Raji (cell line): Measurements from ENCODE around the gene HECTD4.

ENCODE experiments used
- POLR2A ChIP-seq: IDR thresholded peaks from 2 replicates; pipeline ENCODE4 v1.6.1; 2011; ENCODE audit warnings: low read depth, low read length, control low read depth; ENCODE audit not compliant: insufficient read depth

Gene HECTD4

DNA sequence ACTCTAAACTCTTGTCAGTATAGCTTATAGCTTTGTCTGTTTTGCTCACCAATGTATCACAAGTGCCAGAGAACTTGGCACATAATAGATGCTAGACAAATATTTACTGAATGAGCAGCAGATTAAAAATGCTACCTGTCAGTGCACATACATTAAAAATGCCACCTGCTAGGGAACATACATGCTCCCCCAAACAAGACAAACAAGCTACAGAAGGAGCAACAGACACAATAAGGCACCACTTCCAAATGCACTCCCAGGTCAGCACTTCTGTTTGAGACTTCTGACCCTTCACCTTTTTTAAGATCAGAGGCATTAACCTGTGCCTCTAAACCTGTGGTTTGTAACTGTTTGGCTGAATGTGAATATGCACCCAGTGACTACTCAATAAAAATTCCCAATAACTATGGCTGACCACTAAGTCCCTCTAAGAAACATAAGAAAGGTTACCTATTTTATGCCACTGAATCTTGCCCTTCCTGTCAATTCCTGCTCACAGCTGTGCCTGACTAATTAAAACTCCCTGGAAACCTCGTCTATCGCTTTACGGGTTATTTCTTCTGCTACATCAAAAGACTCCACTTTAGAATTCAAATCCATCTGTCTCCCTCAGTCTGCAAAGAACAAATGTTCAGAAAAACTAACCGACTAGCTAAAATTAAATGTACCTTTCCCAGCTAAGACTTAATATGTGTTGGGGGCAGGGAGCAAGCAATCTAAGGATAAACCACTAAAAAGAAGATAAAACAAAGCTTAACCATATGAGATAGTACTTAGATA, 41.0 kb downstream of the HECTD4 start:
- no peak for TF ChIP-seq POLR2A

DNA sequence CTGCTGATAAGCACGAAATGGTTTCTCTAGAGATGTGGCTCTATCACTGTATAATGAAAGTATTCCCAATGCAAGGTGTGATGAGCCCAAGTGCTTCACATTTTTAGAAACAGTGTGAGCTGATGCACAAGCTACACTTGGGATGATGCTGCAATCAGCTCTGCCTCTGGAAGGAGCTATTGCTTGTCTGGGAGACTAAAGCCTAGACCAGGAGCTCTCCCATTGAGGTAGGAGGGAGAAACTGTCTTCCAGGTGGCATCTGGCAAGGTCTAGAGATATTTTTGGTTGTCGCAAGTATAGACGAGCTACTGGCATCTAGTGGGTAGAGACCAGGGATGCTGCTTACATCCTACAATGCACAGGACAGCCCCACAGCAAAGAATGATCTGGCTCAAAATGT, 42.0 kb downstream of the HECTD4 start:
- TF ChIP-seq POLR2A, result no peak

DNA sequence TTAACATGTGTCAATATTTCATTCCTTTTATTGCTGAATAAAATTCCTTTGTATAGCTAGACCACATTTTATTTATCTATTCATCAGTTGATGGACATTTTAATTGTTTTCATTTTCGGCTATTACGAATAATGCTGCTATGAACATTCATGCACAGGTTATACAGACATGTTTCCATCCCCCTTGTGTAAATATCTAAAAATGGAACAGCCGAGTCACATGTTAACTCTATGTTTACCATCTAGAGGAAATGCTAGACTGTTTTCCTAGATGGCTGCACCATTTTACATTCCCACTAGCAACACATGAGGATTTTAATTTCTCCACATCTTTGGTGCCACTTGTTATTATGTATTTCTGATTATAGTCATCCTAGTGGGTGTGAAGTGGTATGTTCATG, 49.2 kb downstream of the HECTD4 start:
- no peak for TF ChIP-seq POLR2A

DNA sequence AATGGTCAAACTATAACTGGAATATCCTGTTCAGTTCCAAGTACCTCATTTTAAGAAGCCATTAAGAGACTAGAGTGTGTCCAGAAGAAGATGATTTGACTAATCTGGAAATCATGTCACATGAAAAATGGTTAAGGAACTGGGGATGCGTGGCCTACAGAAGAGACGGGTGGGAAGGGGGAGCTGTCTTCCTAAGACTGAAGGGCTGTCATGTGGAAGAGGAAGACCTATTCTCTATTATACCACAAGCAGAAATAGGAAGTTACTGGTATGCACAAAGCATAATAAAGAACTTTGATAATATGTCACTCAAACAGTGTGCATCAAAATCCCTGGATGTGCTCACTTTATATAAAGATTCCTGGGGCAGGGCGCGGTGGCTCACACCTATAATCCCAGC, 50.3 kb downstream of the HECTD4 start:
- no peak for TF ChIP-seq POLR2A

DNA sequence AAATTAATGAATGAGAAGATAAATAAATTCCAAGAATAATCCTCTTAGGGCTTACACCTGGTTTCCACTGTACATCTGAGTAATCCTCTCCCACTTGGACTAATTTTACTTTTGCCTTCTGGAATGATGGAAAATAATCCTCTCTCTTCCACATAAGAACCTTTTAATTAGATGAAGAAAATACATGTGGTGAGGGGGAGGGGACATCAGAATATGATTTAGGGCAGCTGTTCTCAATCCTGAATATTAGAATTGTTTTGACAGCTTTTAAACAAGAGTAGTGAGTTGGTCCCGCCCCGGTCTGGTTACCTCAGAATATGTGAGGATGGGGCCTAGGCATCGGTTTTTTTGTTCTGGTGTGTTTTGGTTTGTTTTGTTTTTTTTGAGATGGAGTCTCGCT, 51.5 kb downstream of the HECTD4 start:
- TF ChIP-seq POLR2A, result no peak

DNA sequence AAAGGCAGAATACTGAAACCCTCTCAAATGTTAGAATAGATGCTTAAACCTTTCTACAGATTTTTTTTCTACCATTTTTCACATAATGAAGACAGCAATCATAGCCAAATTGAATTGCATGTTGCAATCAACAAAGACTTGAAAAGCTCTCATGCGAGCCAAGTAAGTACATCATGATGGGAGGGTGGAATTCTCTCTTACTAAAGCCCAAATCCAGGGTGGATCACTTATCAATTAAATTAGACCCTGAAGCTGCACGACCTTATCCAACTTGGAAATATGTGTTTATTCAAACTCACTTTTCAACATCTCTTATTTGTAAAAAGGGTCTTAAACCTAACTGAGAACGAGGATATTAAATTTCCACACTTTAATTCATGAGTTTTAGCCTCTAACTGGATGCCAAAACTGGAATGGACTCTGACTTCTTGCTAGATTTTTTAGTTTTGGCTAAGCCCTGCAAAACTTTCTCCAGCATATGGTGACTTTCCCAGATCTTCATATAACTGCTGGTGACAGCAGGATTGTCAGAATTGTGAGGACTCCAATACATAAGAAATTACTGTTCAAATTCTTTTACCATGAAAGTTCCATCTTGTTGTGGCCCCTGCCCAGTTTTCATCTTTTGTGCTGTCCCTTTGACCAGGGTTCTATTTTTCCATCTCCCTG, 53.6 kb downstream of the HECTD4 start:
- no peak for TF ChIP-seq POLR2A

DNA sequence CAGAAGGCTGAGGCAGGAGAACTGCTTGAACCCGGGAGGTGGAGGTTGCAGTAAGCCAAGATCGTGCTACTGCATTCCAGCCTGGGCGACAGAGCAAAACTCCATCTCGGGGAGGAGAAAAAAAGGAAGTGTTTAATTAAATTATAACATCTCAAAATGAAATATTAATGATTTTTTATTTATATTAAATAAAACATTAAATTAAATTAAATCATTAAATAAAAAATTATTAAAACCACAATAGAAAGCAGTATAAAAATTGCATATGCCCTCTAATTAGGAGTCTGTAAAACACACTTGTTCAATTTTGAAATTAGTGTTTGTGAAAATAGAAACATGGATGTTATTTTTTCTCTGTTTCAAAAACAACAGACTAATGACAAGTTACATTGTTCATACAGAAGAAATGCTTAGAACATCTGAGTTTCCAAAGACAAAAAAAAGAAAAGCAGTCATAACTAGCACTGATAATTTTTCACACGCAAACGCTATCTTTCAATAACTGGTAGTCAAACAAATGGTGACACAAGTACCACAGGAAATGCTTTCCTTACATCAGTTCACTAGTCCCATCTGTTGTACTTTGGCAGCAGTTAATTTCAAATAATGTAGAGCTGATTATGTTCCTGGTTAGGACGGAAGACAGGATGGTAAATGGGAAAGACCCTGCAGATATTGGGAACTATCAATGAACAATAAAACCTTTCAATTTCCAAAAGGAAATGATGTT, 54.9 kb downstream of the HECTD4 start:
- no peak for TF ChIP-seq POLR2A

DNA sequence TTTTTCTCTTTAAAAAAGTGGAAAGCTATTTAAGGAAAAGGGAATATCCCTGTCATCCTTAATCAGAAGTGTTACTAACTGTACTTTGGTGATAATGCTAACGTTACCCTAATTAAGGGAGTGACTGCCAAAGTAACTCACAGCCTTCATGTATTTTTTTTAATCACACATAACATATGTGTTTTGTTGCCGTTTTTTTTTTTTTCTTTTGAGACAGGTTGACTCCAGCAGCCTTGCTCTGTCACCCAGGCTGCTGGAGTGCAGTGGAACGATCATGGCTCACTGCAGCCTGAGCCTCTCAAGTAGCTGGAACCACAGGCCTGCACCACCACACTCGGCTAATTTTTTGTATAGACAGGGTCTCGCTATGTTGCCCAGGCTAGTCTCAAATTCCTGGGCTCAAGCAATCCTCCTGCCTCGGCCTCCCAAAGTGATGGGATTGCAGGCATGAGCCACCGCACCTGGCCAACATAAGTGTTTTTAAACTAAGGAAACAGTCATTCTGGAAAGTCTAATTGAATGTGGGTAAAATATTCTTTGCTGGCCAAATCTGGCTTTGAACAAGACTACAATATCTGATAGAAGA, 56.5 kb downstream of the HECTD4 start:
- no peak for TF ChIP-seq POLR2A

DNA sequence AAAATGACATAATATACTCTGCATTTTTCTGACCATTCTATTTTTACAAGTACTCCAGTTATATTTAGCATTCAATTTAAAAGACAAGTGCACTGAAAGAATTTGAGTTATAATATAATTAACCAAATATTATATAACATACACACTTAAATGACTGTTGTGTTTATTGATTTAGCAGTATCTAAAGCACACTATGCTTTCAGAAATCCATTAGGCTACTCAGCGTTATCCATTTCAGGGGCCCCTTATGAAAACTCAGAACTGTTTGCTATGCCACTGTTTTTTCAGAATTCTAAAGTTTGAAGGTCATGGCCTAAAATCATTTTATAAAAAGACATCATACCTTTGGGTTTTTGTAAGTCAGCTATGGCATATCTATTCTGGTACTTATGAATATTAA, 57.1 kb downstream of the HECTD4 start:
- TF ChIP-seq POLR2A, result no peak

DNA sequence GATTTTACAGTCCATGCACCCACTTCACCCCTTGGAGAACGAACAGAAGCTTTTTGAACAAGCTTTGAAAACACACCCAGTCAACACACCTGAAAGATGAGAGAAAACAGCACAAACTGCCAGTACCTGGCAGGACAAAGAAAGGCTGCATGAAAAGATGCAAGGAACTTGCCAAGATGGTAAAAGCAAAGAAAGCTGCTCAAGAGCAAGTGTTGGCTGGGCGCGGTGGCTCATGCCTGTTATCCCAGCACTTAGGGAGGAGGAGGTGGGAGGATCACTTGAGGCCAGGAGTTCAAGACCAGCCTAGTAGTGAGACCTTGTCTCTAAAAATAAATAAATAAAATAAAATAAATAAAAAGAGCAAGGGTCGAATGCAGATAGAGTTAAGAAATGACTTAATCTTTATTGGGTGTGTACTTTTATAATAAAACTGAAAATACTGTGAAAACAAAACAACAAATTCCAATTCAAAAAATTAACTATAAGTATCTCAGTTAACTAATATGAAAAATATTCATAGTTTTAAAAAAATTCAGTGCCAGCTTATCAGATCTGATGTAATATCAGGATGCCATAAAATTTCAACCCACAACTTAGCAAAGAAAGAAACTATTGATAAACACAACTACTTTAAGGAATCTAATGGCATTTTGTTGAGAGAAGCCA, 59.2 kb downstream of the HECTD4 start:
- TF ChIP-seq POLR2A, result no peak

DNA sequence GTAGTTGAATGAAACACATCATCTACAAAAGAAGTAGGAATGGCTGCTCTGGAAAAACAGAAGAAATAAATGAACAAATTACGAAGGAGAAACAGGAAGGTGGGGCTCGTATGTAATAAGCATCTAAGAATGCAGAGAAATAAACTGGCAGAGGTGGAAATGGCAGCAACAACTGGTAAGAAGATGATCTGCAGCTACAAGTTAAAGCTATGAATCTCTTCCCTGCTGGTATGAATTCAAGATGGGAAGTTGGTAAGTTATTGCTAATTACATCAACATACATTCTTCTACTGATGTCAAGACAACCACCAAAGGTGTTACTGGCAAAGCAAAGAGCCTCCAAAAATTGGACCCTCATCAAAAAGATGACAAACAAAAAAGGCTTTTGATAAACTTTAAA, 59.8 kb downstream of the HECTD4 start:
- TF ChIP-seq POLR2A, result no peak

DNA sequence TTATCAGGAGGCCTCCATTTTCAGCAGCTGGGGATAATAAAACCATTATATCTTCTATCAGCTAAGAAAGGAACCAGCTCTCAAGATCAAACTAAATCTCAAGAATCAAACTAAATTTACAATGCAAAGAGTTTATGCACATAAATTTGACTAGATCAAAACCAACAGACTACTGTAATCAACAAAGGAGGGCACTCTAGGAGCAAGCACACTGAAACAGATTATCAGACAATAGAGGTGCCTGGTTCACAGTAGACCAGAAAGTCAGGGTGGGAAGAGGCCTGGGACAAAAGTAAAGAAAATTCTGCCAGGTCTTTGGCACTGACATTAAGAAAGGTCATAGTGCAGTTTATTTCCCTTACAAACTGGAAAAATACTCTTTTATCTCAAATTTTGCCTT, 61.0 kb downstream of the HECTD4 start:
- TF ChIP-seq POLR2A, result no peak

DNA sequence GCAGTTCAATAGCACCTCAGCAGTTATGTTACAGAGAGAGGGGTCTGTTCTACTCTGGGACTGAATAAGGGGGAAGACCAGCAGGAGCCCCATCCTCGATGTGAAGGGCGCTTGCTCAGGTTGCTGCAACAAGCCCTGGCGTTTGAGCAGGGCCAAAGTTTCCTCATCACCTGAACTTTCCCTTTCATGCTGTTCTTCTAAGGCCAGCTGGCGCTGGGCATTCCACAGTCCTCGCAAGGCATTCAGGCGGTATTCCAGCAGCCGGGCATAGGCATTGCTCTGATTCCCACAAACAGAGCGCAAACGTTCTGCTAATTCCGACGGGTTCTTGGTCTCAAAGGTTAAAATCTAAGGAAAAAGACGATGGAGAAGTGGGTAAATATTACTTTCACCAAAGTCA, 62.8 kb downstream of the HECTD4 start:
- no peak for TF ChIP-seq POLR2A

DNA sequence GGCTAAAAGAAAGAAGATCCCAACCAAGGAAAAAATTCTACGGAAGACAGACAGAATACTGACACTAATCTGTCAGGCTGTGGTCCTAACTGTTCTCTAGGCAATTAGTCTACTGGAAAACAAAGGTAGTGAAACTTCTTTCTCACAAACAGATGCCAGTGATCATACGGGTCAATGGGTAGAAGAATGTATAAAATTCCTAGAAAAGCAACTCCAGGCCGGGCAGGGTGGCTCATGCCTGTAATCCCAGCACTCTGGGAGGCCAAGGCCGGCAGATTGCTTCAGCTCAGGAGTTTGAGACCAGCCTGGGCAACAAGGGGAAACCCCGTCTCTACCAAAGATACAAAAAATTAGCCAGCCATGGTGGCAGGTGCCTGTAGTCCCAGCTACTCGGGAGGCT, 64.8 kb downstream of the HECTD4 start:
- no peak for TF ChIP-seq POLR2A

DNA sequence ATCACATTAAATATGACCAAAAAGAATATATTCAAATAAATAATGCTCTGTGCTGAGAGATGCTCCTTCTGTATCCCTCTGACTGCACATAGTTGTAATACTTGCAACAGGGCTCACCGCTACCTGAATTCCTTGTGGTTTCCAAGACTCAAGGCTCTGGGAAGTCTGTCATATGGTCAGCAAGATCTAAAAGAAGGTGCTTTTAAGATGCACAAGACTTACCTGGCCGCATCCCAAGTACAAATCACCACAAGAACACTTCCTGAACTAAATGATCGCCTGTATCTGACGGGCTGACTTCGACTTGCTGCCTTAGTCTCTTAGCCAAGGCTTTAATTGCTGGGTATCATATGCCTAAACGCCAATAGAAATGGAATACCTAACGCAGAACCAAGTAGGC, 67.2 kb downstream of the HECTD4 start:
- no peak for TF ChIP-seq POLR2A
